ENCODE results near the gene RABL6.
"Not testable (repeated sequence)": the region's sequence is repeated elsewhere in the genome, so short reads cannot be mapped to it uniquely, and the experiment has no call there.

RABL6 gene

GRCh38 chr9:136837856-136838277 is 30.1 kb downstream of the RABL6 start:
- DNase-seq: not testable (repeated sequence)

GRCh38 chr9:136838314-136839228 is 30.8 kb downstream of the RABL6 start:
- DNase-seq: no peak

GRCh38 chr9:136839229-136840139 is 31.7 kb downstream of the RABL6 start:
- no peak for DNase-seq

GRCh38 chr9:136840140-136840876 is 32.6 kb downstream of the RABL6 start:
- no peak for DNase-seq

- no peak for DNase-seq
Measured at GRCh38 chr9:136840877-136841645, 33.3 kb downstream of the RABL6 start.

GRCh38 chr9:136841646-136842379 is 34.1 kb downstream of the RABL6 start:
- DNase-seq: not testable (repeated sequence)

- peak; percentile 78 for DNase-seq
Measured at GRCh38 chr9:136842380-136842948, 34.7 kb downstream of the RABL6 start, which contains the start of gene AJM1. Gene AJM1 (plus strand): TSS chr9:136842478. CDS start chr9:136844415, 1,937 bp downstream.

GRCh38 chr9:136843159-136843800 is 35.5 kb downstream of the RABL6 start:
- DNase-seq: not testable (repeated sequence)

GRCh38 chr9:136843801-136844740 is 36.3 kb downstream of the RABL6 start:
- DNase-seq: peak; percentile 52

- no peak for DNase-seq
Measured at GRCh38 chr9:136844761-136845464, 37.2 kb downstream of the RABL6 start.

GRCh38 chr9:136845465-136846260 is 37.9 kb downstream of the RABL6 start:
- no peak for DNase-seq

- DNase-seq: no peak
Measured at GRCh38 chr9:136846376-136847087, 38.8 kb downstream of the RABL6 start.

- no peak for DNase-seq
Measured at GRCh38 chr9:136847088-136847825, 39.5 kb downstream of the RABL6 start.

GRCh38 chr9:136847826-136848392 is 40.2 kb downstream of the RABL6 start:
- peak; percentile 67 for DNase-seq

- DNase-seq: no peak
Measured at GRCh38 chr9:136848393-136849037, 40.8 kb downstream of the RABL6 start.

Measured in CD4-positive, alpha-beta T cell treated with Interferon gamma for 1 hour (primary cell).